SK-N-SH (cell line): ENCODE results near the gene MTREX. TPM values are rescaled to one million over a fixed set of nuclear protein-coding genes. Genes with fewer than 3 reads are reported as not detected.

Source experiments
- CTCF ChIA-PET: fragments of 300-600, 350-600 bp; formaldehyde crosslinking; extraction: SDS; loops from one replicate; lab custom pipeline; 2021; lab: Yijun Ruan, JAX
- POLR2A ChIA-PET: fragments of 350-600 bp; sonication (Branson Sonifier 250); formaldehyde crosslinking; extraction: SDS; loops from one replicate; lab custom pipeline; 2020; ENCODE audit warnings: antibody characterized with exemption, inconsistent platforms; lab: Yijun Ruan, JAX
- DNase-seq: peaks from one replicate; pipeline ENCODE4 v3.0.0; 2012
- H2AFZ ChIP-seq: fragments of 200-600 bp; sonication (generic); 2 replicates; pipeline ENCODE4 v1.8.1; 2016; ENCODE audit warnings: antibody characterized with exemption, mild to moderate bottlenecking, low read depth
- H3F3A ChIP-seq: fragments of 200-600 bp; sonication (generic); replicated peaks from 2 replicates; pipeline ENCODE3; 2016; ENCODE audit warnings: antibody characterized with exemption, mild to moderate bottlenecking; ENCODE audit not compliant: insufficient read depth
- H3K27ac ChIP-seq, 2 experiments: fragments of 200-500 bp in 1 of 2; fragments of 200-600 bp in 1 of 2; sonication (Bioruptor generic) in 1 of 2; sonication (generic), shearing (Covaris generic) in 1 of 2; 2 replicates each; pipeline versions ENCODE4 v1.5.1 to v1.6.1; 2014 to 2016; ENCODE audit warnings: low read depth in 2 of 2, inconsistent platforms in 1 of 2, low read length in 1 of 2, mild to moderate bottlenecking in 1 of 2, mixed read lengths in 1 of 2
- H3K27me3 ChIP-seq: fragments of 200-600 bp; sonication (generic), shearing (Covaris generic); 2 replicates; pipeline ENCODE4 v1.6.1; 2016; ENCODE audit warnings: mixed run types; ENCODE audit not compliant: insufficient read depth
- H3K36me3 ChIP-seq, 2 experiments: fragments of 200-500 bp in 1 of 2; fragments of 200-600 bp in 1 of 2; sonication (Bioruptor generic) in 1 of 2; sonication (generic) in 1 of 2; replicated peaks in 1 of 2; 2 replicates each; pipeline versions ENCODE3 to v1.5.1; 2014 to 2016; ENCODE audit warnings: low read length in 1 of 2, mild to moderate bottlenecking in 1 of 2; ENCODE audit not compliant: insufficient read depth in 2 of 2, control insufficient read depth in 1 of 2
- H3K4me1 ChIP-seq, 2 experiments: fragments of 200-500 bp in 1 of 2; fragments of 200-600 bp in 1 of 2; sonication (Bioruptor generic) in 1 of 2; sonication (generic), shearing (Covaris generic) in 1 of 2; 2 replicates each; pipeline versions ENCODE4 v1.5.1 to v1.6.1; 2014 to 2016; ENCODE audit warnings: low read depth in 1 of 2, low read length in 1 of 2, mixed run types in 1 of 2; ENCODE audit not compliant: insufficient read depth in 2 of 2, control insufficient read depth in 1 of 2
- H3K4me2 ChIP-seq: fragments of 200-600 bp; sonication (generic), shearing (Covaris generic); 2 replicates; pipeline ENCODE4 v1.6.1; 2017; ENCODE audit warnings: mixed run types
- H3K4me3 ChIP-seq, 2 experiments: fragments of 200-500 bp in 1 of 2; fragments of 200-600 bp in 1 of 2; sonication (Bioruptor generic) in 1 of 2; sonication (generic), shearing (Covaris generic) in 1 of 2; 2 replicates each; pipeline versions ENCODE4 v1.5.1 to v1.8.1; 2014 to 2016; ENCODE audit warnings: low read depth in 2 of 2, inconsistent platforms in 1 of 2, low read length in 1 of 2, mild to moderate bottlenecking in 1 of 2, mixed read lengths in 1 of 2, moderate library complexity in 1 of 2
- H3K79me2 ChIP-seq: fragments of 200-600 bp; sonication (generic); 2 replicates; pipeline ENCODE4 v1.8.1; 2017; ENCODE audit warnings: mild to moderate bottlenecking; ENCODE audit not compliant: insufficient read depth
- H3K9ac ChIP-seq: fragments of 200-600 bp; sonication (generic); 2 replicates; pipeline ENCODE4 v1.6.1; 2017; ENCODE audit warnings: mixed run types
- H3K9me2 ChIP-seq: fragments of 200-600 bp; sonication (generic); 2 replicates; pipeline ENCODE4 v1.6.1; 2017; ENCODE audit warnings: mixed run types
- H3K9me3 ChIP-seq: fragments of 200-600 bp; sonication (generic); 2 replicates; pipeline ENCODE4 v1.6.1; 2017; ENCODE audit warnings: mixed run types, mild to moderate bottlenecking, moderate library complexity
- H4K20me1 ChIP-seq: fragments of 200-600 bp; sonication (generic); 2 replicates; pipeline ENCODE4 v1.6.1; 2017; ENCODE audit warnings: mild to moderate bottlenecking, mixed run types; ENCODE audit not compliant: insufficient read depth
- EP300 ChIP-seq, 2 experiments: IDR thresholded peaks; 2 replicates each; pipeline versions ENCODE4 v1.4.0 to v1.6.1; 2012; ENCODE audit warnings: borderline replicate concordance in 1 of 2, low read depth in 1 of 2, low read length in 1 of 2
- EZH2phosphoT487 ChIP-seq: fragments of 200-600 bp; sonication (generic); IDR thresholded peaks from 2 replicates; pipeline ENCODE4 v1.6.1; 2017; ENCODE audit warnings: low read depth, mixed run types, mild to moderate bottlenecking, antibody characterized with exemption, moderate library complexity, borderline replicate concordance
- FOXJ3 ChIP-seq: sonication (generic); formaldehyde crosslinking; IDR thresholded peaks from 2 replicates; pipeline ENCODE4 v1.5.1; 2020; ENCODE audit warnings: mild to moderate bottlenecking, missing genetic modification reagents
- IRF3 ChIP-seq: fragments of 150-350 bp; IDR thresholded peaks from 2 replicates; pipeline ENCODE4 v1.6.1; 2016; ENCODE audit warnings: mild to moderate bottlenecking, low read depth, low read length
- MAX ChIP-seq: IDR thresholded peaks from 2 replicates; pipeline ENCODE4 v1.4.0; 2012; ENCODE audit warnings: low read depth
- MEF2A ChIP-seq: IDR thresholded peaks from 2 replicates; pipeline ENCODE4 v1.4.0; 2012; ENCODE audit warnings: low read depth, borderline replicate concordance
- NFIC ChIP-seq: IDR thresholded peaks from 2 replicates; pipeline ENCODE4 v1.4.0; 2012; ENCODE audit warnings: borderline replicate concordance
- NRF1 ChIP-seq: IDR thresholded peaks from 2 replicates; pipeline ENCODE4 v1.6.1; 2012; ENCODE audit warnings: low read depth, mild to moderate bottlenecking, low read length
- POLR2AphosphoS5 ChIP-seq: IDR thresholded peaks from 2 replicates; pipeline ENCODE4 v1.6.1; 2012; ENCODE audit warnings: low read depth, low read length
- RAD21 ChIP-seq: IDR thresholded peaks from 2 replicates; pipeline ENCODE4 v1.6.1; 2012; ENCODE audit warnings: mild to moderate bottlenecking, low read length
- RCOR1 ChIP-seq: fragments of 150-350 bp; IDR thresholded peaks from 2 replicates; pipeline ENCODE4 v1.6.1; 2017; ENCODE audit warnings: antibody characterized with exemption, low read length
- RFX5 ChIP-seq: IDR thresholded peaks from 2 replicates; pipeline ENCODE4 v1.6.1; 2012; ENCODE audit warnings: mild to moderate bottlenecking, improper control_type of control experiment, low read length
- RXRA ChIP-seq: IDR thresholded peaks from 2 replicates; pipeline ENCODE4 v1.4.0; 2012; ENCODE audit warnings: low read depth, mild to moderate bottlenecking, borderline replicate concordance
- SIN3A ChIP-seq: IDR thresholded peaks from 2 replicates; pipeline ENCODE4 v1.6.1; 2012; ENCODE audit warnings: low read depth, mild to moderate bottlenecking, low read length, moderate library complexity, borderline replicate concordance
- TAF1 ChIP-seq: IDR thresholded peaks from 2 replicates; pipeline ENCODE4 v1.6.1; 2012; ENCODE audit warnings: low read depth, mild to moderate bottlenecking, low read length, moderate library complexity, borderline replicate concordance
- USF1 ChIP-seq: IDR thresholded peaks from 2 replicates; pipeline ENCODE4 v1.4.0; 2012; ENCODE audit warnings: low read depth, borderline replicate concordance
- WGBS: methylation state at CpG from one replicate; pipeline ENCODE4 v1.1.6; 2017; ENCODE audit warnings: low lambda C conversion rate; 5-methylcytosine and 5-hydroxymethylcytosine counted together
- polyA plus RNA-seq, 3 experiments: library from polyadenylated mRNA; depleted of rRNA; stranded (reverse); fragments of >200 nt; gene quantifications; 2 replicates each; pipeline ENCODE4 v1.2.3, GENCODE V29; 2012
- TF ChIP-seq, protein P1 (sequence below): IDR thresholded peaks from 2 replicates; pipeline ENCODE4 v1.6.1; 2012; ENCODE audit warnings: mild to moderate bottlenecking, low read depth, low read length, moderate library complexity
- TF ChIP-seq, protein P2 (sequence below): fragments of 200-600 bp; sonication (generic); IDR thresholded peaks from 2 replicates; pipeline ENCODE4 v1.6.1; 2017; ENCODE audit warnings: antibody characterized with exemption, mild to moderate bottlenecking, moderate library complexity
- TF ChIP-seq, protein P3 (sequence below): fragments of 150-350 bp; IDR thresholded peaks from 2 replicates; pipeline ENCODE4 v1.6.1; 2017; ENCODE audit warnings: antibody characterized with exemption, low read length, low read depth, borderline replicate concordance
- TF ChIP-seq, protein P4 (sequence below): IDR thresholded peaks from 2 replicates; pipeline ENCODE4 v1.4.0; 2012; ENCODE audit warnings: low read depth, borderline replicate concordance

Gene MTREX
- polyA plus RNA-seq, 1 of the 3 experiments (the other 2 are of a cell fraction), result 11.2 TPM

GRCh38 chr5:55391707-55392106 lies 83.9 kb downstream of the MTREX start:
- H3K9me2 ChIP-seq, result no peaks in the 10 kb centered on the region
- 90% methylated on average over 2 of the region's 2 CpGs for WGBS
- CTCF ChIA-PET, result no interaction called here

More at GRCh38 chr5:55391707-55392106, 83.9 kb downstream of the MTREX start:
- Histone ChIP-seq H3K27ac (no peak overlapping the region), H3K27me3 (no peaks in the 10 kb centered on the region), H3F3A (no peaks in the 10 kb centered on the region), H3K4me2 (no peak overlapping the region), H3K9ac (no peak overlapping the region), H4K20me1 (no peaks in the 10 kb centered on the region), H3K79me2 (no peaks in the 10 kb centered on the region), H3K4me3 (no peak overlapping the region), H2AFZ (no peak overlapping the region), H3K36me3 (peaks cover 55 to 59% of the 10 kb centered on the region in 2 experiments), H3K4me1 (no peaks in the 10 kb centered on the region; a peak in 1 of 4 replicates), H3K9me3 (no peaks in the 10 kb centered on the region)
- POLR2A ChIA-PET, result no interaction called here
- TF ChIP-seq RCOR1 (no peak), MAX (no peak), SIN3A (no peak), POLR2AphosphoS5 (no peak), EZH2phosphoT487 (no peak), NFIC (no peak), EP300 (IDR thresholded peaks at IDR 0.05; ENCODE audit: borderline replicate concordance in 1 of 2, low read depth in 1 of 2, low read length in 1 of 2) (no peak), RFX5 (no peak), TAF1 (no peak), USF1 (no peak), IRF3 (no peak), RXRA (no peak), RAD21 (no peak), FOXJ3 (CRISPR knock-in tag) (no peak), MEF2A (no peak), NRF1 (no peak)
- TF ChIP-seq, protein P1, sequence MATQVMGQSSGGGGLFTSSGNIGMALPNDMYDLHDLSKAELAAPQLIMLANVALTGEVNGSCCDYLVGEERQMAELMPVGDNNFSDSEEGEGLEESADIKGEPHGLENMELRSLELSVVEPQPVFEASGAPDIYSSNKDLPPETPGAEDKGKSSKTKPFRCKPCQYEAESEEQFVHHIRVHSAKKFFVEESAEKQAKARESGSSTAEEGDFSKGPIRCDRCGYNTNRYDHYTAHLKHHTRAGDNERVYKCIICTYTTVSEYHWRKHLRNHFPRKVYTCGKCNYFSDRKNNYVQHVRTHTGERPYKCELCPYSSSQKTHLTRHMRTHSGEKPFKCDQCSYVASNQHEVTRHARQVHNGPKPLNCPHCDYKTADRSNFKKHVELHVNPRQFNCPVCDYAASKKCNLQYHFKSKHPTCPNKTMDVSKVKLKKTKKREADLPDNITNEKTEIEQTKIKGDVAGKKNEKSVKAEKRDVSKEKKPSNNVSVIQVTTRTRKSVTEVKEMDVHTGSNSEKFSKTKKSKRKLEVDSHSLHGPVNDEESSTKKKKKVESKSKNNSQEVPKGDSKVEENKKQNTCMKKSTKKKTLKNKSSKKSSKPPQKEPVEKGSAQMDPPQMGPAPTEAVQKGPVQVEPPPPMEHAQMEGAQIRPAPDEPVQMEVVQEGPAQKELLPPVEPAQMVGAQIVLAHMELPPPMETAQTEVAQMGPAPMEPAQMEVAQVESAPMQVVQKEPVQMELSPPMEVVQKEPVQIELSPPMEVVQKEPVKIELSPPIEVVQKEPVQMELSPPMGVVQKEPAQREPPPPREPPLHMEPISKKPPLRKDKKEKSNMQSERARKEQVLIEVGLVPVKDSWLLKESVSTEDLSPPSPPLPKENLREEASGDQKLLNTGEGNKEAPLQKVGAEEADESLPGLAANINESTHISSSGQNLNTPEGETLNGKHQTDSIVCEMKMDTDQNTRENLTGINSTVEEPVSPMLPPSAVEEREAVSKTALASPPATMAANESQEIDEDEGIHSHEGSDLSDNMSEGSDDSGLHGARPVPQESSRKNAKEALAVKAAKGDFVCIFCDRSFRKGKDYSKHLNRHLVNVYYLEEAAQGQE, result no peak
- TF ChIP-seq, protein P2, sequence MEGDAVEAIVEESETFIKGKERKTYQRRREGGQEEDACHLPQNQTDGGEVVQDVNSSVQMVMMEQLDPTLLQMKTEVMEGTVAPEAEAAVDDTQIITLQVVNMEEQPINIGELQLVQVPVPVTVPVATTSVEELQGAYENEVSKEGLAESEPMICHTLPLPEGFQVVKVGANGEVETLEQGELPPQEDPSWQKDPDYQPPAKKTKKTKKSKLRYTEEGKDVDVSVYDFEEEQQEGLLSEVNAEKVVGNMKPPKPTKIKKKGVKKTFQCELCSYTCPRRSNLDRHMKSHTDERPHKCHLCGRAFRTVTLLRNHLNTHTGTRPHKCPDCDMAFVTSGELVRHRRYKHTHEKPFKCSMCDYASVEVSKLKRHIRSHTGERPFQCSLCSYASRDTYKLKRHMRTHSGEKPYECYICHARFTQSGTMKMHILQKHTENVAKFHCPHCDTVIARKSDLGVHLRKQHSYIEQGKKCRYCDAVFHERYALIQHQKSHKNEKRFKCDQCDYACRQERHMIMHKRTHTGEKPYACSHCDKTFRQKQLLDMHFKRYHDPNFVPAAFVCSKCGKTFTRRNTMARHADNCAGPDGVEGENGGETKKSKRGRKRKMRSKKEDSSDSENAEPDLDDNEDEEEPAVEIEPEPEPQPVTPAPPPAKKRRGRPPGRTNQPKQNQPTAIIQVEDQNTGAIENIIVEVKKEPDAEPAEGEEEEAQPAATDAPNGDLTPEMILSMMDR, result no peak
- TF ChIP-seq, protein P3, sequence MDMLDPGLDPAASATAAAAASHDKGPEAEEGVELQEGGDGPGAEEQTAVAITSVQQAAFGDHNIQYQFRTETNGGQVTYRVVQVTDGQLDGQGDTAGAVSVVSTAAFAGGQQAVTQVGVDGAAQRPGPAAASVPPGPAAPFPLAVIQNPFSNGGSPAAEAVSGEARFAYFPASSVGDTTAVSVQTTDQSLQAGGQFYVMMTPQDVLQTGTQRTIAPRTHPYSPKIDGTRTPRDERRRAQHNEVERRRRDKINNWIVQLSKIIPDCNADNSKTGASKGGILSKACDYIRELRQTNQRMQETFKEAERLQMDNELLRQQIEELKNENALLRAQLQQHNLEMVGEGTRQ, result no peak
- TF ChIP-seq, protein P4, sequence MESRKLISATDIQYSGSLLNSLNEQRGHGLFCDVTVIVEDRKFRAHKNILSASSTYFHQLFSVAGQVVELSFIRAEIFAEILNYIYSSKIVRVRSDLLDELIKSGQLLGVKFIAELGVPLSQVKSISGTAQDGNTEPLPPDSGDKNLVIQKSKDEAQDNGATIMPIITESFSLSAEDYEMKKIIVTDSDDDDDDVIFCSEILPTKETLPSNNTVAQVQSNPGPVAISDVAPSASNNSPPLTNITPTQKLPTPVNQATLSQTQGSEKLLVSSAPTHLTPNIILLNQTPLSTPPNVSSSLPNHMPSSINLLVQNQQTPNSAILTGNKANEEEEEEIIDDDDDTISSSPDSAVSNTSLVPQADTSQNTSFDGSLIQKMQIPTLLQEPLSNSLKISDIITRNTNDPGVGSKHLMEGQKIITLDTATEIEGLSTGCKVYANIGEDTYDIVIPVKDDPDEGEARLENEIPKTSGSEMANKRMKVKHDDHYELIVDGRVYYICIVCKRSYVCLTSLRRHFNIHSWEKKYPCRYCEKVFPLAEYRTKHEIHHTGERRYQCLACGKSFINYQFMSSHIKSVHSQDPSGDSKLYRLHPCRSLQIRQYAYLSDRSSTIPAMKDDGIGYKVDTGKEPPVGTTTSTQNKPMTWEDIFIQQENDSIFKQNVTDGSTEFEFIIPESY, result no peak
- DNase-seq, result no peak
